ENCODE results near the gene PLEKHH2.

The PLEKHH2 gene

GRCh38 chr2:43759195-43759594, 122.1 kb downstream of the PLEKHH2 start:
- ATAC-seq = peak; percentile 84
- TF ChIP-seq PPARA (CRISPR knock-in tag; IDR thresholded peaks at IDR 0.05; ENCODE audit: borderline replicate concordance) = no peak
- TF ChIP-seq ZNF565 (CRISPR knock-in tag; conservative IDR thresholded peaks at IDR 0.05; ENCODE audit: low read depth) = no peak
- TF ChIP-seq CSDC2 (CRISPR knock-in tag; IDR thresholded peaks at IDR 0.05) = no peak
- TF ChIP-seq, protein P1, sequence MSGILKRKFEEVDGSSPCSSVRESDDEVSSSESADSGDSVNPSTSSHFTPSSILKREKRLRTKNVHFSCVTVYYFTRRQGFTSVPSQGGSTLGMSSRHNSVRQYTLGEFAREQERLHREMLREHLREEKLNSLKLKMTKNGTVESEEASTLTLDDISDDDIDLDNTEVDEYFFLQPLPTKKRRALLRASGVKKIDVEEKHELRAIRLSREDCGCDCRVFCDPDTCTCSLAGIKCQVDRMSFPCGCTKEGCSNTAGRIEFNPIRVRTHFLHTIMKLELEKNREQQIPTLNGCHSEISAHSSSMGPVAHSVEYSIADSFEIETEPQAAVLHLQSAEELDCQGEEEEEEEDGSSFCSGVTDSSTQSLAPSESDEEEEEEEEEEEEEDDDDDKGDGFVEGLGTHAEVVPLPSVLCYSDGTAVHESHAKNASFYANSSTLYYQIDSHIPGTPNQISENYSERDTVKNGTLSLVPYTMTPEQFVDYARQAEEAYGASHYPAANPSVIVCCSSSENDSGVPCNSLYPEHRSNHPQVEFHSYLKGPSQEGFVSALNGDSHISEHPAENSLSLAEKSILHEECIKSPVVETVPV (CRISPR knock-in tag; IDR thresholded peaks at IDR 0.05) = no peak
- TF ChIP-seq ZFP30 (CRISPR knock-in tag; IDR thresholded peaks at IDR 0.05) = no peak
- no peak for TF ChIP-seq ZNF70 (CRISPR knock-in tag; IDR thresholded peaks at IDR 0.05)
- TF ChIP-seq ZC3H10 (CRISPR knock-in tag; IDR thresholded peaks at IDR 0.05) = no peak
- TF ChIP-seq PATZ1 (CRISPR knock-in tag; IDR thresholded peaks at IDR 0.05; ENCODE audit: borderline replicate concordance) = 0 out of 2 replicates have a peak, but pooled peaks have one; percentile 17
- TF ChIP-seq, protein P2, sequence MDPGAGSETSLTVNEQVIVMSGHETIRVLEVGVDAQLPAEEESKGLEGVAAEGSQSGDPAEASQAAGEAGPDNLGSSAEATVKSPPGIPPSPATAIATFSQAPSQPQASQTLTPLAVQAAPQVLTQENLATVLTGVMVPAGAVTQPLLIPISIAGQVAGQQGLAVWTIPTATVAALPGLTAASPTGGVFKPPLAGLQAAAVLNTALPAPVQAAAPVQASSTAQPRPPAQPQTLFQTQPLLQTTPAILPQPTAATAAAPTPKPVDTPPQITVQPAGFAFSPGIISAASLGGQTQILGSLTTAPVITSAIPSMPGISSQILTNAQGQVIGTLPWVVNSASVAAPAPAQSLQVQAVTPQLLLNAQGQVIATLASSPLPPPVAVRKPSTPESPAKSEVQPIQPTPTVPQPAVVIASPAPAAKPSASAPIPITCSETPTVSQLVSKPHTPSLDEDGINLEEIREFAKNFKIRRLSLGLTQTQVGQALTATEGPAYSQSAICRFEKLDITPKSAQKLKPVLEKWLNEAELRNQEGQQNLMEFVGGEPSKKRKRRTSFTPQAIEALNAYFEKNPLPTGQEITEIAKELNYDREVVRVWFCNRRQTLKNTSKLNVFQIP (CRISPR knock-in tag; IDR thresholded peaks at IDR 0.05; ENCODE audit: borderline replicate concordance, low read depth) = no peak
- no peak for TF ChIP-seq ARNTL (CRISPR knock-in tag; IDR thresholded peaks at IDR 0.05; ENCODE audit: borderline replicate concordance, low read depth)
- peak; percentile 78 for TF ChIP-seq ISL1 (CRISPR knock-in tag; IDR thresholded peaks at IDR 0.05)
- no peak for TF ChIP-seq TOX (CRISPR knock-in tag; IDR thresholded peaks at IDR 0.05; ENCODE audit: borderline replicate concordance)

DNA sequence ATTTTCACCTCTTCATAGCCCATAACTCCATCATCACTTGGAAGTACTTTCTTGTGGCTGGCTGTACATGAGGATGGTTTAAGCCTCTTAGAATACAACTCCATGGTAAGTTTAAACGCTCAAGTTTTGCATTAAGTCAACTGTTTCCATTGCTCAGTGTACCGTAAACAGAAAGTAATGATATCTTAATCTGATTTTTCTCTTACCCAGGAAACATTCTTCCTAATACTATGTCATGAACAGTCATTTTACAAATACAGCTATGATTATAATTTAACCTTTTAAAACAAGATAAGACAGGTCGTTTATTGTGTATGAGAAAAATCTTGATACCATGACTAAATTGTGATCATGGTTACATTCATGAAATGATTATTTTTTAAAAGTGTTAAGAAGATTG, 125.2 kb downstream of the PLEKHH2 start:
- no peak for TF ChIP-seq PPARA (CRISPR knock-in tag; IDR thresholded peaks at IDR 0.05; ENCODE audit: borderline replicate concordance)
- no peak for TF ChIP-seq BACH2 (CRISPR knock-in tag; IDR thresholded peaks at IDR 0.05; ENCODE audit: borderline replicate concordance)
- TF ChIP-seq, protein P2 (CRISPR knock-in tag; IDR thresholded peaks at IDR 0.05; ENCODE audit: borderline replicate concordance, low read depth) = no peak
- no peak for TF ChIP-seq ZNF70 (CRISPR knock-in tag; IDR thresholded peaks at IDR 0.05)
- no peak for TF ChIP-seq ZFP3 (CRISPR knock-in tag; IDR thresholded peaks at IDR 0.05)
- TF ChIP-seq RARB (CRISPR knock-in tag; IDR thresholded peaks at IDR 0.05) = no peak
- no peak for TF ChIP-seq ARNTL (CRISPR knock-in tag; IDR thresholded peaks at IDR 0.05; ENCODE audit: borderline replicate concordance, low read depth)
- no peak for TF ChIP-seq TOX (CRISPR knock-in tag; IDR thresholded peaks at IDR 0.05; ENCODE audit: borderline replicate concordance)
- no peak for TF ChIP-seq CSDC2 (CRISPR knock-in tag; IDR thresholded peaks at IDR 0.05)
- TF ChIP-seq, protein P3, sequence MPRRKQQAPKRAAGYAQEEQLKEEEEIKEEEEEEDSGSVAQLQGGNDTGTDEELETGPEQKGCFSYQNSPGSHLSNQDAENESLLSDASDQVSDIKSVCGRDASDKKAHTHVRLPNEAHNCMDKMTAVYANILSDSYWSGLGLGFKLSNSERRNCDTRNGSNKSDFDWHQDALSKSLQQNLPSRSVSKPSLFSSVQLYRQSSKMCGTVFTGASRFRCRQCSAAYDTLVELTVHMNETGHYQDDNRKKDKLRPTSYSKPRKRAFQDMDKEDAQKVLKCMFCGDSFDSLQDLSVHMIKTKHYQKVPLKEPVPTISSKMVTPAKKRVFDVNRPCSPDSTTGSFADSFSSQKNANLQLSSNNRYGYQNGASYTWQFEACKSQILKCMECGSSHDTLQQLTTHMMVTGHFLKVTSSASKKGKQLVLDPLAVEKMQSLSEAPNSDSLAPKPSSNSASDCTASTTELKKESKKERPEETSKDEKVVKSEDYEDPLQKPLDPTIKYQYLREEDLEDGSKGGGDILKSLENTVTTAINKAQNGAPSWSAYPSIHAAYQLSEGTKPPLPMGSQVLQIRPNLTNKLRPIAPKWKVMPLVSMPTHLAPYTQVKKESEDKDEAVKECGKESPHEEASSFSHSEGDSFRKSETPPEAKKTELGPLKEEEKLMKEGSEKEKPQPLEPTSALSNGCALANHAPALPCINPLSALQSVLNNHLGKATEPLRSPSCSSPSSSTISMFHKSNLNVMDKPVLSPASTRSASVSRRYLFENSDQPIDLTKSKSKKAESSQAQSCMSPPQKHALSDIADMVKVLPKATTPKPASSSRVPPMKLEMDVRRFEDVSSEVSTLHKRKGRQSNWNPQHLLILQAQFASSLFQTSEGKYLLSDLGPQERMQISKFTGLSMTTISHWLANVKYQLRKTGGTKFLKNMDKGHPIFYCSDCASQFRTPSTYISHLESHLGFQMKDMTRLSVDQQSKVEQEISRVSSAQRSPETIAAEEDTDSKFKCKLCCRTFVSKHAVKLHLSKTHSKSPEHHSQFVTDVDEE (CRISPR knock-in tag; IDR thresholded peaks at IDR 0.05) = no peak
- TF ChIP-seq CREB5 (CRISPR knock-in tag; IDR thresholded peaks at IDR 0.05; ENCODE audit: low read depth) = peak; percentile 75; the same call in 1 of the 2 replicates
- TF ChIP-seq PATZ1 (CRISPR knock-in tag; IDR thresholded peaks at IDR 0.05; ENCODE audit: borderline replicate concordance) = no peak
- TF ChIP-seq ISL1 (CRISPR knock-in tag; IDR thresholded peaks at IDR 0.05) = peak; percentile 85
- TF ChIP-seq TCF4 (CRISPR knock-in tag; IDR thresholded peaks at IDR 0.05; ENCODE audit: borderline replicate concordance) = no peak
- no peak for TF ChIP-seq GLIS3 (CRISPR knock-in tag; IDR thresholded peaks at IDR 0.05)
- ATAC-seq = no peak; the same call in 2 of the 3 replicates

Data from SK-N-SH treated with all-trans-retinoic acid at 6 μM for 48 hours (cell line).